HG02798 (cell line): Measurements from ENCODE around the gene LCLAT1.
"Not testable (repeated sequence)": the region's sequence is repeated elsewhere in the genome, so short reads cannot be mapped to it uniquely, and the experiment has no call there.

Experiments
- ATAC-seq: cut with Tn5 transposase; IDR thresholded peaks from one replicate; pipeline ENCODE4 v1.9.1; 2021; ENCODE audit warnings: mild to moderate bottlenecking; ENCODE audit not compliant: unreplicated experiment, poor library complexity

LCLAT1 gene

GRCh38 chr2:30627151-30627550 is 180.1 kb downstream of the LCLAT1 start:
- no peak for ATAC-seq

GRCh38 chr2:30628341-30628740 is 181.3 kb downstream of the LCLAT1 start:
- no peak for ATAC-seq

GRCh38 chr2:30629866-30630265 is 182.8 kb downstream of the LCLAT1 start:
- no peak for ATAC-seq

- peak; percentile 66 for ATAC-seq
Observed at GRCh38 chr2:30631051-30631671, 184.1 kb downstream of the LCLAT1 start.

GRCh38 chr2:30633039-30633438 is 186.0 kb downstream of the LCLAT1 start:
- ATAC-seq, result no peak

GRCh38 chr2:30636311-30636710 is 189.3 kb downstream of the LCLAT1 start:
- ATAC-seq, result no peak

GRCh38 chr2:30639836-30640235 is 192.8 kb downstream of the LCLAT1 start:
- no peak for ATAC-seq

GRCh38 chr2:30641765-30642345 is 194.8 kb downstream of the LCLAT1 start:
- ATAC-seq, result no peak

- not testable (repeated sequence) for ATAC-seq
Observed at GRCh38 chr2:30643013-30643412, 196.0 kb downstream of the LCLAT1 start.

- ATAC-seq, result no peak
Observed at GRCh38 chr2:30643674-30644073, 196.6 kb downstream of the LCLAT1 start.

GRCh38 chr2:30645081-30645744 is 198.2 kb downstream of the LCLAT1 start:
- no peak for ATAC-seq

GRCh38 chr2:30645745-30646119 is 198.7 kb downstream of the LCLAT1 start:
- ATAC-seq, result no peak

GRCh38 chr2:30647752-30648457 is 200.9 kb downstream of the LCLAT1 start:
- no peak for ATAC-seq

GRCh38 chr2:30649278-30649677 is 202.2 kb downstream of the LCLAT1 start:
- no peak for ATAC-seq

GRCh38 chr2:30649828-30650227 is 202.8 kb downstream of the LCLAT1 start:
- no peak for ATAC-seq

- ATAC-seq, result no peak
Observed at GRCh38 chr2:30652271-30652915, 205.3 kb downstream of the LCLAT1 start.

- no peak for ATAC-seq
Observed at GRCh38 chr2:30653847-30654246, 206.8 kb downstream of the LCLAT1 start.

GRCh38 chr2:30654404-30654803 is 207.4 kb downstream of the LCLAT1 start:
- no peak for ATAC-seq

GRCh38 chr2:30655211-30655610 is 208.2 kb downstream of the LCLAT1 start:
- no peak for ATAC-seq

- ATAC-seq, result no peak
Observed at GRCh38 chr2:30655660-30656059, 208.6 kb downstream of the LCLAT1 start.

GRCh38 chr2:30656079-30656478 is 209.0 kb downstream of the LCLAT1 start:
- no peak for ATAC-seq
